GM12891 (cell line): ENCODE data around the gene AMZ2.

Experiments used
- POLR2A ChIP-seq: IDR thresholded peaks from 2 replicates; pipeline ENCODE4 v1.6.1; 2011; ENCODE audit warnings: low read depth, low read length, control low read depth
- POLR2AphosphoS5 ChIP-seq: IDR thresholded peaks from 2 replicates; pipeline ENCODE4 v1.6.1; 2011; ENCODE audit warnings: low read depth, low read length, control low read depth
- SPI1 ChIP-seq: IDR thresholded peaks from 2 replicates; pipeline ENCODE4 v1.6.1; 2011; ENCODE audit warnings: low read depth, low read length, control low read depth
- TAF1 ChIP-seq: IDR thresholded peaks from 2 replicates; pipeline ENCODE4 v1.6.1; 2011; ENCODE audit warnings: low read depth, low read length, control low read depth

DNA sequence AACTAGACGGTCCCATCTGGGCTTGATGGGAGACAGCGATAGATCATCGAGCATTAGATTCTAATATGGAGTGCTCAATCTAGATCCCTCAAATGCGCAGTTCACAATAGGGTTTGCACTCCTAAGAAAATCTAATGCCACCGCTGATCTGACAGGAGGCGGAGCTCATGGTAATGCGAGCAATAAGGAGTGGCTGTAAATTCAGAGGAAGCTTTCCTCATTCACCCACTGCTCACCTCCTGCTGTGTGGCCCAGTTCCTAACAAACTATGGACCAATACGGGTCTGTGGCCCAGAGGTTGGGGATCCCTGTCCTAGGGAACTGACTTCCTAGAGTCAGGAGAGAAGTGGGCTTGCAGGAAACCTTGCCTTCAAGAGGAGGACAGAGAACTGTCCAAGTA is 25.2 kb upstream of the AMZ2 start:
- no peak for TF ChIP-seq POLR2AphosphoS5
- no peak for TF ChIP-seq SPI1
- no peak for TF ChIP-seq POLR2A
- TF ChIP-seq TAF1: no peak
